C4-2B (cell line): ENCODE results near the gene FAM13B.
"Not testable (repeated sequence)": the region's sequence is repeated elsewhere in the genome, so short reads cannot be mapped to it uniquely, and the experiment has no call there.

ENCODE experiments used
- H3K27ac ChIP-seq: fragments of 450-650 bp; 2 replicates; pipeline ENCODE4 v1.5.1; 2017
- CTCF ChIP-seq: fragments of 450-650 bp; conservative IDR thresholded peaks from 2 replicates; pipeline ENCODE4 v1.5.1; 2017; ENCODE audit warnings: mild to moderate bottlenecking
- ZFX ChIP-seq: fragments of 450-650 bp; IDR thresholded peaks from 2 replicates; pipeline ENCODE4 v1.6.1; 2017

The FAM13B gene

GRCh38 chr5:137995749-137996128 lies 37.1 kb downstream of the FAM13B start:
- TF ChIP-seq CTCF (no peak), ZFX (no peak)
- no peak overlapping the region; the same call in 1 of the 2 replicates for H3K27ac ChIP-seq

- no peak for TF ChIP-seq CTCF
- TF ChIP-seq ZFX: no peak
- H3K27ac ChIP-seq: no peak overlapping the region
These were observed 37.7 kb downstream of the FAM13B start for GRCh38 chr5:137995077-137995748.

- TF ChIP-seq CTCF (no peak), ZFX (no peak)
- H3K27ac ChIP-seq: no peak overlapping the region
These were observed 38.3 kb downstream of the FAM13B start for GRCh38 chr5:137994556-137994955.

- TF ChIP-seq CTCF (no peak), ZFX (no peak)
- H3K27ac ChIP-seq: no peak overlapping the region
These were observed 43.5 kb downstream of the FAM13B start for GRCh38 chr5:137989419-137989818.

GRCh38 chr5:137975208-137975607 lies 57.7 kb downstream of the FAM13B start:
- no peak overlapping the region for H3K27ac ChIP-seq
- TF ChIP-seq CTCF (no peak), ZFX (no peak)

- not testable (repeated sequence) for H3K27ac ChIP-seq
These were observed 62.5 kb downstream of the FAM13B start for GRCh38 chr5:137970384-137970783.

GRCh38 chr5:137960819-137961218 lies 72.1 kb downstream of the FAM13B start:
- TF ChIP-seq ZFX: no peak
- no peak for TF ChIP-seq CTCF
- no peak overlapping the region for H3K27ac ChIP-seq

- H3K27ac ChIP-seq: no peak overlapping the region
- TF ChIP-seq CTCF (no peak), ZFX (no peak)
These were observed 72.7 kb downstream of the FAM13B start for GRCh38 chr5:137960141-137960540.
